Stimulated activated CD8-positive, alpha-beta memory T cell treated with anti-CD3 and anti-CD28 coated beads, Interleukin-7, amount 100 ng/mL, for 1 hour (primary cell): ENCODE data around the gene CAMKMT.
"Not testable (repeated sequence)": the region's sequence is repeated elsewhere in the genome, so short reads cannot be mapped to it uniquely, and the experiment has no call there.

Source experiments
- DNase-seq, 2 donors: peaks; one replicate each; pipeline ENCODE4 v3.0.0-alpha.2; 2020; ENCODE audit warnings: low read depth in 2 of 2

The CAMKMT gene

GRCh38 chr2:44550561-44550960 lies 188.8 kb downstream of the CAMKMT start:
- no peak for DNase-seq

GRCh38 chr2:44551497-44551896 lies 189.8 kb downstream of the CAMKMT start:
- no peak for DNase-seq

GRCh38 chr2:44553456-44553855 lies 191.7 kb downstream of the CAMKMT start:
- DNase-seq = no peak

- no peak for DNase-seq
Observed at GRCh38 chr2:44555700-44556099, 194.0 kb downstream of the CAMKMT start.

GRCh38 chr2:44559108-44559507 lies 197.4 kb downstream of the CAMKMT start:
- DNase-seq = no peak

- DNase-seq = no peak
Observed at GRCh38 chr2:44560352-44560751, 198.6 kb downstream of the CAMKMT start.

- no peak for DNase-seq
Observed at GRCh38 chr2:44560941-44561340, 199.2 kb downstream of the CAMKMT start.

- no peak for DNase-seq
Observed at GRCh38 chr2:44562737-44563136, 201.0 kb downstream of the CAMKMT start.

- DNase-seq = no peak
Observed at GRCh38 chr2:44564752-44565151, 203.0 kb downstream of the CAMKMT start.

- no peak for DNase-seq
Observed at GRCh38 chr2:44566059-44566458, 204.3 kb downstream of the CAMKMT start.

- no peak for DNase-seq
Observed at GRCh38 chr2:44569491-44569890, 207.7 kb downstream of the CAMKMT start.

- DNase-seq = no peak
Observed at GRCh38 chr2:44570271-44570670, 208.5 kb downstream of the CAMKMT start.

GRCh38 chr2:44570777-44571176 lies 209.0 kb downstream of the CAMKMT start:
- no peak for DNase-seq

GRCh38 chr2:44572196-44572900 lies 210.6 kb downstream of the CAMKMT start:
- no peak for DNase-seq

GRCh38 chr2:44573996-44574395 lies 212.2 kb downstream of the CAMKMT start:
- DNase-seq = no peak

- DNase-seq = no peak
Observed at GRCh38 chr2:44578471-44579093, 216.8 kb downstream of the CAMKMT start.

- no peak for DNase-seq
Observed at GRCh38 chr2:44579115-44579836, 217.5 kb downstream of the CAMKMT start.

- no peak for DNase-seq
Observed at GRCh38 chr2:44579837-44580230, 218.1 kb downstream of the CAMKMT start.

GRCh38 chr2:44580875-44581515 lies 219.2 kb downstream of the CAMKMT start:
- DNase-seq = no peak

GRCh38 chr2:44582363-44583008 lies 220.7 kb downstream of the CAMKMT start:
- DNase-seq = no peak

GRCh38 chr2:44595615-44596014 lies 233.9 kb downstream of the CAMKMT start:
- DNase-seq = not testable (repeated sequence)
